HG03342 (cell line): ENCODE results near the gene HMCES.
"Not testable (repeated sequence)": the region's sequence is repeated elsewhere in the genome, so short reads cannot be mapped to it uniquely, and the experiment has no call there.

ENCODE experiments used
- ATAC-seq: cut with Tn5 transposase; IDR thresholded peaks from one replicate; pipeline ENCODE4 v1.9.1; 2021; ENCODE audit warnings: mild to moderate bottlenecking, moderate library complexity; ENCODE audit not compliant: unreplicated experiment

HMCES gene

DNA sequence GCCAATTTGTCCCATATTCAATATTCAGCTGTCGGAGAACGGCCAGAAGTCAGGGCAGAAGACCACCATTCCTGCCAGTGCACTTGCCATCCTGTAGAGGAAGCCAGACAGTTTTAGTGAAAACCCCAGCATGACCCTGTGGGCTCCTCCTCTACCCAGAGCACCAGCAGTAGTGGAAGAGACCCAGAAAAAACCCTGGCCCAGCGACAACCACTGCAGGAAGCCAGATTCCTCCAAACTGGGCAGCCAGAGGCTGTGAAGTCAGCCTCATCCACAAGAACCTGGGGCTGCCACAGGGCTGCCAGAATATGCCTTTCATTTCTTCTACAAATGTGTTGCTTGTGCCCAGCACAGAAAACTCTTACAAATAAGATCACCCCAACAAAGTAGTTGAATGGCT is 67.3 kb downstream of the HMCES start:
- ATAC-seq, result no peak

DNA sequence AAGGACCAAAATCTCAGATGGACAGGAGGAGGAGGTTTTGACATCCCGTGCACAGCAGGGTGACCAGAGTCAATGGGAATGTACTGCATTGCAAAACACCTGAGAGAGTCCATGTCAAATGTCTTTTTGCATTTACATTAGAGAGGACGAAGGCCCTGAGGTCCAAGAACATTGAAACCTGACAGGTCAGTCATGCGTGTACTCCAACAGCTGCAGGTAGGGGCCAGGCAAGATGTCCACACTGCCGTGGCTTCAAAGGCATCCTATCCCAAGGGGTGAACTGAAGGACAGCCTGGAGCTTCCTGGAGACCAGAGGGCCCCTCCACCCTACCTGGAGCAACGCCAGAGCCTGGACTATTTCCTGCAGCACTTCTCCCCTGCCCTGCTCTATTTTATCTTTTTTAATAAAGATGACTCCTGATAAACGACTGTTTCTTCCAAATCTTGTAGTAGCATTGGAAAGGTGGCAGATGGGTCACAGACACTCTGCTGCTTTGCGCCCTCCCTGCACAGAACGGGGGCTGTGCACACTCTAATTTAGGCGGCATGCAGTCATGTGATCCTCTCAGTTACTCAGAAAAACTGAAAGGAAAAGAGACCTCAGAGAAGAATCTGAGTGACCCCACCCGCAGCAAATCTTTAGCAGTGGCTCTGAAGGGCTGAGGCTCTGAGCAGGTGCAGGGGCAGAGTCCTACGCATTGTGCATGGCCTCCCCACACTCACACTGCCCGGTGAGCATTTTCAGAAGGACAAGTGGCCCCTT is 68.2 kb downstream of the HMCES start:
- ATAC-seq, result no peak

DNA sequence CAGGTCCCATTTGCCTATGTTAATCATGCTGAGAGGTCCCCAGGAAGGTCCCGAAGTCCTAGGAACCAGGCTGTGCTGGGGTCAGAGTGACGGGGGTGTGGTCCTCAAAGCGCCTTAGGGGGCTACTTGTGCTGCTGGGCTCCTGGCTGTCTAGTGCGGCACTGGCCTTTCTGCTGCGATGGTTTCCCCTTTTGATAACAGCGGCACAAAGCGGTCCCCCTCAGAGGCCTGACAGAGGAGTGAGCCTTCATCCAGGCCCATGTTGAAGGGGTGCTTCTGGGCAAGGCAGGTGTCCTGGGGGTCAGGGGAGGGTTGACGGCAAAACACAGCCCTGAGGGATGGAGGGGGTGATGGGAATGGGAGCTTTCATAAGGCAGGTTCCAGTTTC is 68.8 kb downstream of the HMCES start:
- ATAC-seq, result no peak

DNA sequence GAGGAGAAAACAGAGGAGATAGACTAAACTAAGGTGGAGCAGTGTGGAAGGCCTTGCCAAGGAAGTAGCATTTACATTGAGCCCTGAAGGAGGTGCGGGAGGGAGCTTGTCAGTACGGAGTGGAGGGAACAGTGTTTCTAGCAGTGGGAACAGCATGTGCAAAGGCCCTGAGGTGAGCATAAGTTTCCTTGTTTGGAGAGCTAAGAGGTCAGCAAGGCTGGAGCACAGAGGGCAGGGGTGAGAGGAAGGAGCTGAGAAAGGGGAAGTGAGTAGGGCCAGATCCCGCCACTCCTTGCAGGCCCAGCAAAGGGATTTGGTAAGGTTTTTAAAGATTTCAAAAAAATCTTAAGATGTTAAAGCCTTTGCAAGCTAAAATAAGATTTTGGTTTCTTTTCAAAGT is 70.1 kb downstream of the HMCES start:
- no peak for ATAC-seq

DNA sequence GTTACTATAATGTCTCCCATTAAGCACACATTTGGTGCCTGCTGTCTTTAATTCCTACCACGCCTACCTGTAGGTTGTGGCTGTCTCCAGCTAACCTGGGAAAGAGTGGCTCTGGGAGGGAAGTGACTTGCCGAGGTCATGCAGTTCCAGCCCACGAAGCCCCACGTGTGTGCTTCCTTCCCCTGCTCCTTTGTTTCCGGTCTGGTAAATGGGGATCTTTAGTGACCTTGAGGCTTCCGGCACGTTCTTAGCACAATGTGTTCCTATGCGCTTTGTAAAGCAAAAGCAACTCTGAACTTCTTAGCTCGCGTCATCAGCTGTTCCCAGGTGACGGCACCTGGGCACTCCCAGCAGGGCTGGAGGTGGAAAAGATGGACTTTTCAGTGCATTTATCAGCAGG is 70.5 kb downstream of the HMCES start:
- ATAC-seq, result not testable (repeated sequence)

DNA sequence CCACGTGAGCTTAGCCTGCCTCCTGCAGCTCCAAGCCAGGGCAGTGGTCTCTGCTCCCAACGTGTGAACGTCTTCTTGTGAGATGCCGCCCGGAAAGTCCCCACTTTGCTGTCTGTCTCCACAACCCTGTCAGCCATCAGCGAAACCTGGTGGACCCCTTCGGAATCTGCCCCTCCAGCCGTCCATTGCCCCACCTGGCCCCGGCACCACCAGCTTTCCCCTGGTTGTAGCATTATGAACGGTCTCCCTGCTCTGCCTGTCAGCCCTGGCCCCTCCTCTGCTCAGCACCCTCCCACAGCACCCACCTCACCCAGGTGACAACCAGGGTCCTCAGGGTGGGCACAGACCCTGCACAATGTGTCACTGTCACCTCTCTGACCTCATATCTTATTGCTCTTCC is 71.1 kb downstream of the HMCES start:
- ATAC-seq, result no peak

DNA sequence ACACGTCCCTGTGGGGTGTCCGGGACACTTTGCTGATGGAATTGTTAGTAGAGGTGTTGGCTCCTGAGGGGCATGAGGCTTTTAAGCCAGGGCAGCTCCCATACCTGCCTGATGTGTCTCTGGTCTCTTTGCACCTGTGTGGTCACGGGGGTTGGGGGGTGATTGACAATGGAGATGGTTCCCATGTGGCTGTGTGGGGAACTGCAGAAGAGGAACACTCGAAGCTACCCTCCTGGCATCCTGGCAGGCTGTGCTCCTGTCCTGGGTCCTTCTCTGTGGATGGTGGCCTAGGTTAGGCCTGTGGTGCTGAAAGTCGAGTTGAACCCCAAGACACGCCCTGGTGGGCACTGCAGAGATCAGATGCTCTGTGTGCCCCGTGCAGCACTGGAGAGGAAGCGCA is 73.4 kb downstream of the HMCES start:
- ATAC-seq, result no peak

DNA sequence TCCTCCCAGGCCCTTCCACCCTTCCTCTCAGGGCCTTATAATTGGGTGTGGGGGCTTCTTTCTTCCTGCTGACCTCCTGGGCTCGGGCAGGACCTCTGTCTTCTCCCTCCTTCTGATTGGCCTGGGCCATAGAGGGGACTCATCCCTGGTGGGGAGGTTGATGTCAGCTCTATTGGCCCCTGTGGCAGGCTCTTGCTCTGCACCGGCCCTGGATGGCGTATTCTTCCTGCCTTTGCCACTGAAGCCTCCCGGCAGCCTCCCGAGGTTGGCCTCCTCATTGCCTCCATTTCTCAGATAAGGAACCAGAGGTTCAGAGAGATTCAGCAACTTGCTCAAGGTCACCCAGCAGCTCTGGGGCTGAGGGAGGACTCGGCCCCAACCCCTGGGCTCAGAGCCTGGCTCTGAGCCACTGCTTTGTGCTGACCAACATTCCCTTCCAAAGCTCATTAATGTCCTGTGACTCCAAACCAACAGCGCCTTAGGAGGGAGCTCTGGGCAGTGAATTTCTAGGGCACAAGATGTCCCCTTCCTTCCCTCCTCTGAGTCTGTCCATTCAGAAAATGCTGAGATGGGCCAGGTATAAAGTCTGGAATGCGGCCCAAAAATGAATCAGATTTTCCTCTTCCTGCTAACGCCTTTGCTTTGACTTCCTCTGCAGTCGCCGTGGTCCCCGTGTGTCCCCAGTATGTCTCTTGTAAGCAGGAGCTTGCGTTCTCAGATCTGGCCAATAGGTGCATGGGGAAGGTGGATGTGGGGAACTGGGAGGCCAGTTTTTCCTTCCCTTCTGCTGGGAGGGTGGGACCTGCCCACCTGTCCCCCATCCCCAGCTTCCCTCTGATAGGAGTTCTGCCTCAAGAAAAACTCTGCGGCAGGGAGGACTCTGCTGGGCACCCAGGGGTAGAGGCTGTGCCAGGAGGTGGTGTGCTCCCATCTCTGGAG is 74.2 kb downstream of the HMCES start:
- ATAC-seq, result no peak

DNA sequence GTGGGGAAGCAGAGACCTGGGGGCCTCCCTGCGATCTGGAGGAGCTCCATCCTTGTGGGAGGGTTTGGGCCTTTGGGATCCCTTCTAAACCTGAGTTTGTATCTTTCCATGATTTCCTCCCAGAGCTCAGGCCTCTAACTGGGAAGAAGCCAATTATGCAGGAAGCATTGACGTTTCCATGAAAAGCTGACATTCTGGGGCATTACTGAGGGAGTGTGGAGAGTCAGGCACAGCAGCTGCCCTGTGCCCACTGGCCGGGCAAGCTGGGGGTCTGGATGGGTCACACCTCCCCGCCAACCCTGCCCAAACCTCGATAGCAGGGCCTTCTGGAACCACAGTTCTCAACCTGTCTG is 74.9 kb downstream of the HMCES start:
- no peak for ATAC-seq
